GM18499 (cell line): ENCODE results near the gene PADI6.
"Not testable (repeated sequence)": the region's sequence is repeated elsewhere in the genome, so short reads cannot be mapped to it uniquely, and the experiment has no call there.

Source experiments
- ATAC-seq: cut with Tn5 transposase; IDR thresholded peaks from one replicate; pipeline ENCODE4 v1.9.1; 2021; ENCODE audit warnings: moderate number of reproducible peaks; ENCODE audit not compliant: insufficient read depth, unreplicated experiment

The PADI6 gene

GRCh38 chr1:17401841-17402240 is 29.8 kb downstream of the PADI6 start:
- no peak for ATAC-seq

- no peak for ATAC-seq
Observed at GRCh38 chr1:17403081-17403480, 31.1 kb downstream of the PADI6 start.

- ATAC-seq: no peak
Observed at GRCh38 chr1:17404034-17404684, 32.2 kb downstream of the PADI6 start.

GRCh38 chr1:17404820-17405219 is 32.8 kb downstream of the PADI6 start:
- no peak for ATAC-seq

DNA sequence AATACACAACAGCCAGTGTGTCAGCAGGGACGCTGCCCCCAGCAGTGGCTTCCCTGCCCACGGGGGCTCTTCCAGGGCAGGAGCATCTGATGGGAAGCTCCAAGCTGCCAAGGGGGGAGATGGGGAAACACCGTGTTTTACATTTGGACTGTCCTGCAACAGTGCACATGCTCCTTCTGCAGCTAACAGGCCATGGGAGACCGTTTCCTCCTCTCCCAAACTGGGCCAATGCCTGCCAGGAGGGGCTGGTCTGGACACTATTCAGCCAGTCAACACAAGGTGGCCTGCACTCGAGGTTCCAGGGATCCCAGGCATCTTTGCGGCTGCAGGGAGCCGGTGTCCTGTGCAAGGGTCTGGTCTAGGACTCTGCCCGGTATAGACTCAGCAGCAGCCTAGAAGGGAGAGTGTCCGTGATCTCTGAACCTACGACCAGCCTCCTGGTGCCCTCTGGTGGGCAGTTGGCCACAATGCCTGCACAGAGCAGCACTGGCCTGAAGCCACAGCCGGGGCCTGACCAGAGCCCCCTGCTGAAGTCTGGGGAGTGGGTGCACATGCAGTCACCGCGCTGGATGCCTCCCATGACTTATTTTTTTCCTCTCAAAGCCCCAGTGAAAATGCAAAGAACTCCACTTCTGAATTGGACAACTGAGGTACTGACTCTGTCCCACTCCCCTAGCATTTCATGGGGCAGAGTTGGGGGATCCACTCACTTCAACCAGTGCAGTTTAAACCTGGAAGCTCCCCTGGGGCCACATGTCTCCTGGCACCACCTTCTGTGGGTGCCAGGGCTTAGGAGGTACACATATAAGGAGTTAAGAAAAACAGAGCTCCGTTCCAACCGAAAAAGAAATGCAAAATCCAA is 34.1 kb downstream of the PADI6 start:
- no peak for ATAC-seq

- not testable (repeated sequence) for ATAC-seq
Observed at GRCh38 chr1:17406760-17407475, 34.9 kb downstream of the PADI6 start.

GRCh38 chr1:17407786-17408514 is 36.0 kb downstream of the PADI6 start:
- not testable (repeated sequence) for ATAC-seq

DNA sequence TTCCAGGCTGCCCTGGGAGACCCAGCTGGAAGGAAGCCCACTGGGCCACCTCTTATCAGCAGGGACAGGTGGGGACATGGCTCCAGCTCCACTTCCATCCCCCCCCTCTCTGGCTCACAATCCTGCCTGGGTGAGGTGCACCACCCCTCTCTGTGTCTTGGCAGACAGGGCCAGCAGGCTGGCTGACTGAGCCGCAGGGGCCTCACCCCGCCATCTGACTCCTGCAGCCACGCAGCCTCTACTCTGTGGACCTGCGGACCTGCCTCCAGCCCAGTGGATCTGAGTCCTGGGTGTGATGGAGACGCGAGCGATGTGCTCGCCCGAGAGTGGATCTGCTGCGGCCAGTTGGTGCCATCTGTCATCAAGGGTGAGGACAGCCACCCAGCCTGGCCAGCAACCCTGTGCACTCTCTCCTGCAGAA is 37.4 kb downstream of the PADI6 start:
- ATAC-seq: no peak

- ATAC-seq: no peak
Observed at GRCh38 chr1:17412093-17412870, 40.3 kb downstream of the PADI6 start.

DNA sequence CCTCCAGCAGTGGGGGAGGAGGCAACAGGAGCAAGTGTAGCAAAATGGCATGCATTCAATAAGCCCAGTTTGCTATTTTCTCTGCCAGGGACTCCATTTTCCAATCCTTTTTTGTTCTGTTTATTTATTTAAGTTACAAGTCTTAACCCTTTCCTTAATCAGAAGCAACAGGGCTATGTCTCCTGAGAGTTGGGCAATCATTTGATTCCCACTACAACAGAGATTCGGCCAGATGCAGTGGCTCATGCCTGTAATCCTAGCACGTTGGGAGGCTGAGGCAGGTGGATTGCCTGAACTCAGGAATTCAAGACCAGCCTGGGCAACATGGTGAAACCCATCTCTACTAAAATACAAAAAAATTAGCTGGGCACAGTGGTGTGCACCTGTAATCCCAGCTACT is 42.0 kb downstream of the PADI6 start:
- ATAC-seq: no peak

DNA sequence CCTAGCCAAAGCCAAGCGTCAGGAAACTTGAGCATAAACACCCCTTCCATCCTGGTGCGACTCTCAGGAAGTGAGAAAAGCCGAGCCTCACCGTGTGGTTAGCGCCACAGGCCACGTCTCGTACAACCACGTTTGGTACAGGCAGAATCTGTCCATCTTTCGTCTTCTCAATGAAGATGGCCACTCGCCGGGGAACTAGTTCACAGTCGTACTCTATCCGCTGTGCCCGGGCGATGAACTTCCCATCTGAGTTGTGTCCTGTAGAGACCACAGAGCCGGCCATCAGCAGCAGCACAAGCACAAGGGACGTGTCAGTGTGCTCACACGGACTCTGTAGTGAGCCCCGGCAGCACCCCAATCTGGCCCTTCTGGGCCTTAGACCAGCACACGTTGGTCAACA is 44.4 kb downstream of the PADI6 start:
- ATAC-seq: no peak

- no peak for ATAC-seq
Observed at GRCh38 chr1:17419626-17420328, 47.8 kb downstream of the PADI6 start.

- ATAC-seq: no peak
Observed at GRCh38 chr1:17420391-17420918, 48.5 kb downstream of the PADI6 start.

DNA sequence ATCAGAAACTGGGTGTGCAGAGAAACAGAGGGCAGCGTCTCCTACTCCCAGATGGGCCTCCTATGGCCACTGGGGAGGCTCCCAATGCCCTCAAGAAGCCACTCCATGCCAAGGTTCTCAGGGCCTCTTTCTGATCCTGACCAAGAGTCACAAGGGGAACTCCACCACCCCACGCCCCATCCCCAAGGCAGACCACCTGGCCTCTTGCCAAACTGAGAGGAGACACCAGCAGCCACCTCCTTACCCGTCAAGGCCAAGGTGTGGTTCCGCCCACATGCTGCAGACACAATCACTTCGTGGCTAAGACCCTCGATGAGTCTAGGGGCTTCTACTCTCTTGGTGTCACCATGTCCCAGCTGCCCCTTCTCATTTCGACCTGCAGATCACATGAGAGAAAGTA is 50.5 kb downstream of the PADI6 start:
- no peak for ATAC-seq

- no peak for ATAC-seq
Observed at GRCh38 chr1:17423781-17424245, 51.8 kb downstream of the PADI6 start.

DNA sequence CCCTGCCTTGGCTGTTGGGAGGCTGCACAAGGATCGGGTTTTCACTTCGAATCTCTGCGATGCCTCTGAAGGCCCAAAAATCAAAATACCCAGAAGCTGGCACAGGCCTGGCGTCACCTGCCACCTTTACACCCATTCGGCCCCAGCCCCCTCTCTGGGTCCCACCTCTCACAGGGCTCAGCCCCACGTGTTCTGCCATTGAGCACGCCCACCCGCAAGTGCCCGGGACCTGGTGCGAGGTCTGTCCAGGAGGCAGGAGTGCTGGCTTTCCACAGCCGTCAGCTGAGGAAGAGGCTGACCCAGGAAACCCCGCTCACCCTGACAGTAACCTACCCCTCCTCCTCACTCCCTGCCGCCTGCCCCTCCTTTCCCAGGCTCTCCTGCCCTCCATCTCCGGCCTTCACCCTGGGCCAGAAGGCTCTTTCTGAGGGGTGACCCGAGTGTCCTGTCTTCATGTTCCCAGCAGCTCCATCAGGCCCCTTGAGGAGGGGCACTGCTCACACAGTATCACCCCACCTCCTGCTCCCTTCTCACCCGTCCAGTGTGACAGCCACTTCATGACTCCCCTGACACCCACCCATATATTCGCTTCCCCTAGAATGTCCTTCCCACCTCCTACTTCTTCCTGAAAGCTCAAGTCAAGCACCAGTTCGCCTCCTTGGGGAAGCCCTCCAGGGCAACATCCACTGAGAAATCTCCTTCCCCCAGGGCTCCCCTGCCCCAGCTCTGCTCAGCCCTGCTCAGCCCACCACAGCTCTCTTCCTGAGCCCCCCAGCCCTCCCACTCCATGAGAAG is 54.0 kb downstream of the PADI6 start:
- ATAC-seq: no peak

GRCh38 chr1:17427696-17428660 is 56.0 kb downstream of the PADI6 start:
- no peak for ATAC-seq
